Liver (tissue), 9 donors: ENCODE results near the gene CARHSP1. TPM values are rescaled to one million over a fixed set of nuclear protein-coding genes. Genes with fewer than 3 reads are reported as not detected.

Experiments
- DNase-seq: peaks from one replicate; pipeline ENCODE4 v3.0.0-alpha.2; 2017; ENCODE audit warnings: low spot score
- H3K27ac ChIP-seq, 2 donors: one replicate each; pipeline ENCODE4 v1.7.0; 2013; ENCODE audit warnings: inconsistent platforms in 2 of 2, low read length in 2 of 2, control low read depth in 1 of 2, low read depth in 1 of 2, mild to moderate bottlenecking in 1 of 2
- H3K27me3 ChIP-seq, 4 donors: one replicate each; pipeline versions ENCODE4 v1.6.1 to v1.7.0; 2013; ENCODE audit warnings: low read length in 3 of 4, inconsistent platforms in 1 of 4, mild to moderate bottlenecking in 1 of 4, moderate library complexity in 1 of 4; ENCODE audit not compliant: control insufficient read depth in 4 of 4, insufficient read depth in 4 of 4
- H3K36me3 ChIP-seq, 4 donors: one replicate each; pipeline versions ENCODE4 v1.6.1 to v1.7.0; 2013; ENCODE audit warnings: low read length in 3 of 4, mild to moderate bottlenecking in 3 of 4, low read depth in 1 of 4, moderate library complexity in 1 of 4; ENCODE audit not compliant: control insufficient read depth in 4 of 4, insufficient read depth in 3 of 4
- H3K4me1 ChIP-seq, 4 donors: one replicate each; pipeline versions ENCODE4 v1.6.1 to v1.7.0; 2013; ENCODE audit warnings: low read length in 3 of 4, mild to moderate bottlenecking in 3 of 4, moderate library complexity in 1 of 4; ENCODE audit not compliant: control insufficient read depth in 4 of 4, insufficient read depth in 4 of 4
- H3K4me3 ChIP-seq, 3 donors: one replicate each; pipeline versions ENCODE4 v1.6.1 to v1.7.0; 2013; ENCODE audit warnings: low read length in 3 of 3, control low read depth in 1 of 3, low read depth in 1 of 3, mild to moderate bottlenecking in 1 of 3
- H3K9ac ChIP-seq, 2 donors: one replicate each; pipeline ENCODE4 v1.7.0; 2013; ENCODE audit warnings: low read length in 2 of 2, mild to moderate bottlenecking in 2 of 2, moderate library complexity in 2 of 2, control low read depth in 1 of 2, low read depth in 1 of 2
- H3K9me3 ChIP-seq, 4 donors: one replicate each; pipeline versions ENCODE4 v1.6.1 to v1.7.0; 2013; ENCODE audit warnings: low read length in 3 of 4; ENCODE audit not compliant: control insufficient read depth in 4 of 4
- ATF3 ChIP-seq: IDR thresholded peaks from 2 replicates; pipeline ENCODE4 v1.6.1; 2016; ENCODE audit warnings: antibody characterized with exemption
- CTCF ChIP-seq: fragments of 150-350 bp; IDR thresholded peaks from 2 replicates; pipeline ENCODE4 v1.5.1; 2017; ENCODE audit warnings: improper control_type of control experiment, low read depth, low read length; ENCODE audit not compliant: missing input control
- EGR1 ChIP-seq, 2 donors: IDR thresholded peaks; 2 replicates each; pipeline ENCODE4 v1.6.1; 2016 to 2018; ENCODE audit warnings: antibody characterized with exemption in 2 of 2, low read depth in 2 of 2
- FOXA1 ChIP-seq: IDR thresholded peaks from 2 replicates; pipeline ENCODE4 v1.6.1; 2016; ENCODE audit warnings: antibody characterized with exemption
- FOXA2 ChIP-seq: IDR thresholded peaks from 2 replicates; pipeline ENCODE4 v1.6.1; 2016; ENCODE audit warnings: antibody characterized with exemption
- GABPA ChIP-seq, 2 donors: IDR thresholded peaks in 1 of 2; conservative IDR thresholded peaks in 1 of 2; 2 replicates each; pipeline ENCODE4 v1.6.1; 2016; ENCODE audit warnings: antibody characterized with exemption in 2 of 2, mild to moderate bottlenecking in 1 of 2, moderate library complexity in 1 of 2
- HNF4A ChIP-seq, 2 donors: conservative IDR thresholded peaks; 2 replicates each; pipeline ENCODE4 v1.6.1; 2016; ENCODE audit warnings: antibody characterized with exemption in 2 of 2, mild to moderate bottlenecking in 2 of 2
- HNF4G ChIP-seq: IDR thresholded peaks from 2 replicates; pipeline ENCODE4 v1.6.1; 2016; ENCODE audit warnings: antibody characterized with exemption
- JUND ChIP-seq, 2 donors: IDR thresholded peaks; 2 replicates each; pipeline ENCODE4 v1.6.1; 2016; ENCODE audit warnings: antibody characterized with exemption in 2 of 2
- NR2F2 ChIP-seq: IDR thresholded peaks from 2 replicates; pipeline ENCODE4 v1.6.1; 2016; ENCODE audit warnings: antibody characterized with exemption
- RAD21 ChIP-seq, 2 donors: IDR thresholded peaks; 2 replicates each; pipeline ENCODE4 v1.6.1; 2016; ENCODE audit warnings: antibody characterized with exemption in 2 of 2, mild to moderate bottlenecking in 2 of 2
- RXRA ChIP-seq, 2 donors: IDR thresholded peaks; 2 replicates each; pipeline ENCODE4 v1.6.1; 2017 to 2018; ENCODE audit warnings: antibody characterized with exemption in 2 of 2, mild to moderate bottlenecking in 1 of 2
- SP1 ChIP-seq: IDR thresholded peaks from 2 replicates; pipeline ENCODE4 v1.6.1; 2018; ENCODE audit warnings: antibody characterized with exemption, mild to moderate bottlenecking
- TAF1 ChIP-seq: conservative IDR thresholded peaks from 2 replicates; pipeline ENCODE4 v1.6.1; 2016; ENCODE audit warnings: antibody characterized with exemption, mild to moderate bottlenecking
- YY1 ChIP-seq: IDR thresholded peaks from 2 replicates; pipeline ENCODE4 v1.6.1; 2016; ENCODE audit warnings: antibody characterized with exemption, mild to moderate bottlenecking
- WGBS: extraction: QIAGEN DNeasy Blood & Tissue Kit; methylation state at CpG from one replicate; pipeline ENCODE4 v1.1.7; 2013; 5-methylcytosine and 5-hydroxymethylcytosine counted together
- polyA plus RNA-seq, 2 donors: library from polyadenylated mRNA; stranded (reverse) in 1 of 2; unstranded in 1 of 2; fragments of 200-250 nt in 1 of 2; fragments of >200 nt in 1 of 2; fragmentation: Nextera tagmentation in 1 of 2; extraction: Ambion mirVana in 1 of 2; gene quantifications; one replicate each; pipeline versions ENCODE4 v1.2.1 to v1.2.3, GENCODE V29; 2013 to 2015
- total RNA-seq, 2 donors: library from RNA; depleted of rRNA; stranded (reverse); fragments of >200 nt; gene quantifications; one replicate each; pipeline ENCODE4 v1.2.3, GENCODE V29; 2014
- TF ChIP-seq, protein P1 (sequence below): IDR thresholded peaks from 2 replicates; pipeline ENCODE4 v1.6.1; 2016; ENCODE audit warnings: antibody characterized with exemption
- TF ChIP-seq, protein P2 (sequence below): IDR thresholded peaks from 2 replicates; pipeline ENCODE4 v1.6.1; 2016; ENCODE audit warnings: antibody characterized with exemption
- TF ChIP-seq, protein P3 (sequence below): IDR thresholded peaks from 2 replicates; pipeline ENCODE4 v1.6.1; 2016; ENCODE audit warnings: antibody characterized with exemption, mild to moderate bottlenecking
- donor health status: healthy.
- donor health status: healthy.
- donor health status: healthy.
- donor health status: healthy.
- donor health status: healthy.

The CARHSP1 gene
- total and polyA plus RNA-seq, 4 donors = 81.2 to 162 (median 119) TPM

- TF ChIP-seq CTCF = no peak
- no peak for TF ChIP-seq HNF4G
- no peak for TF ChIP-seq HNF4A (conservative IDR thresholded peaks at IDR 0.05)
- no peak for TF ChIP-seq EGR1 (IDR thresholded peaks at IDR 0.05; ENCODE audit: low read depth in 2 of 2)
- TF ChIP-seq FOXA2 = no peak
- TF ChIP-seq ATF3 = no peak
- no peak for TF ChIP-seq YY1
- no peak for TF ChIP-seq TAF1
- TF ChIP-seq, protein P1, sequence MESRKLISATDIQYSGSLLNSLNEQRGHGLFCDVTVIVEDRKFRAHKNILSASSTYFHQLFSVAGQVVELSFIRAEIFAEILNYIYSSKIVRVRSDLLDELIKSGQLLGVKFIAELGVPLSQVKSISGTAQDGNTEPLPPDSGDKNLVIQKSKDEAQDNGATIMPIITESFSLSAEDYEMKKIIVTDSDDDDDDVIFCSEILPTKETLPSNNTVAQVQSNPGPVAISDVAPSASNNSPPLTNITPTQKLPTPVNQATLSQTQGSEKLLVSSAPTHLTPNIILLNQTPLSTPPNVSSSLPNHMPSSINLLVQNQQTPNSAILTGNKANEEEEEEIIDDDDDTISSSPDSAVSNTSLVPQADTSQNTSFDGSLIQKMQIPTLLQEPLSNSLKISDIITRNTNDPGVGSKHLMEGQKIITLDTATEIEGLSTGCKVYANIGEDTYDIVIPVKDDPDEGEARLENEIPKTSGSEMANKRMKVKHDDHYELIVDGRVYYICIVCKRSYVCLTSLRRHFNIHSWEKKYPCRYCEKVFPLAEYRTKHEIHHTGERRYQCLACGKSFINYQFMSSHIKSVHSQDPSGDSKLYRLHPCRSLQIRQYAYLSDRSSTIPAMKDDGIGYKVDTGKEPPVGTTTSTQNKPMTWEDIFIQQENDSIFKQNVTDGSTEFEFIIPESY = no peak
- TF ChIP-seq FOXA1 = no peak
- TF ChIP-seq, protein P2, sequence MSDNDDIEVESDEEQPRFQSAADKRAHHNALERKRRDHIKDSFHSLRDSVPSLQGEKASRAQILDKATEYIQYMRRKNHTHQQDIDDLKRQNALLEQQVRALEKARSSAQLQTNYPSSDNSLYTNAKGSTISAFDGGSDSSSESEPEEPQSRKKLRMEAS = no peak
- no peak for TF ChIP-seq SP1
- TF ChIP-seq RXRA (IDR thresholded peaks at IDR 0.05) = no peak
- no peak for TF ChIP-seq NR2F2
- TF ChIP-seq GABPA (IDR thresholded peaks at IDR 0.05 in 1 of 2, conservative IDR thresholded peaks at IDR 0.05 in 1 of 2) = no peak
- TF ChIP-seq, protein P3, sequence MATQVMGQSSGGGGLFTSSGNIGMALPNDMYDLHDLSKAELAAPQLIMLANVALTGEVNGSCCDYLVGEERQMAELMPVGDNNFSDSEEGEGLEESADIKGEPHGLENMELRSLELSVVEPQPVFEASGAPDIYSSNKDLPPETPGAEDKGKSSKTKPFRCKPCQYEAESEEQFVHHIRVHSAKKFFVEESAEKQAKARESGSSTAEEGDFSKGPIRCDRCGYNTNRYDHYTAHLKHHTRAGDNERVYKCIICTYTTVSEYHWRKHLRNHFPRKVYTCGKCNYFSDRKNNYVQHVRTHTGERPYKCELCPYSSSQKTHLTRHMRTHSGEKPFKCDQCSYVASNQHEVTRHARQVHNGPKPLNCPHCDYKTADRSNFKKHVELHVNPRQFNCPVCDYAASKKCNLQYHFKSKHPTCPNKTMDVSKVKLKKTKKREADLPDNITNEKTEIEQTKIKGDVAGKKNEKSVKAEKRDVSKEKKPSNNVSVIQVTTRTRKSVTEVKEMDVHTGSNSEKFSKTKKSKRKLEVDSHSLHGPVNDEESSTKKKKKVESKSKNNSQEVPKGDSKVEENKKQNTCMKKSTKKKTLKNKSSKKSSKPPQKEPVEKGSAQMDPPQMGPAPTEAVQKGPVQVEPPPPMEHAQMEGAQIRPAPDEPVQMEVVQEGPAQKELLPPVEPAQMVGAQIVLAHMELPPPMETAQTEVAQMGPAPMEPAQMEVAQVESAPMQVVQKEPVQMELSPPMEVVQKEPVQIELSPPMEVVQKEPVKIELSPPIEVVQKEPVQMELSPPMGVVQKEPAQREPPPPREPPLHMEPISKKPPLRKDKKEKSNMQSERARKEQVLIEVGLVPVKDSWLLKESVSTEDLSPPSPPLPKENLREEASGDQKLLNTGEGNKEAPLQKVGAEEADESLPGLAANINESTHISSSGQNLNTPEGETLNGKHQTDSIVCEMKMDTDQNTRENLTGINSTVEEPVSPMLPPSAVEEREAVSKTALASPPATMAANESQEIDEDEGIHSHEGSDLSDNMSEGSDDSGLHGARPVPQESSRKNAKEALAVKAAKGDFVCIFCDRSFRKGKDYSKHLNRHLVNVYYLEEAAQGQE = no peak
- TF ChIP-seq JUND (IDR thresholded peaks at IDR 0.05) = no peak
- TF ChIP-seq RAD21 (IDR thresholded peaks at IDR 0.05) = no peak
- Histone ChIP-seq H3K4me3 (no peak overlapping the region), H3K9me3 (no peaks in the 10 kb centered on the region), H3K4me1 (peaks cover 14 to 25% (median 20%) of the 10 kb centered on the region in 4 donors), H3K36me3 (peaks cover 15 to 44% (median 22%) of the 10 kb centered on the region in 4 donors), H3K27me3 (no peaks in the 10 kb centered on the region), H3K9ac (no peak overlapping the region), H3K27ac (peak overlapping the region; percentile 68 to 91)
- no peak for DNase-seq
- 94% methylated on average over 8 of the region's 8 CpGs for WGBS
Observed at GRCh38 chr16:8851761-8852403, 16.9 kb downstream of the CARHSP1 start.
